ENCODE measurements around the gene SPOCK1.

The SPOCK1 gene

DNA sequence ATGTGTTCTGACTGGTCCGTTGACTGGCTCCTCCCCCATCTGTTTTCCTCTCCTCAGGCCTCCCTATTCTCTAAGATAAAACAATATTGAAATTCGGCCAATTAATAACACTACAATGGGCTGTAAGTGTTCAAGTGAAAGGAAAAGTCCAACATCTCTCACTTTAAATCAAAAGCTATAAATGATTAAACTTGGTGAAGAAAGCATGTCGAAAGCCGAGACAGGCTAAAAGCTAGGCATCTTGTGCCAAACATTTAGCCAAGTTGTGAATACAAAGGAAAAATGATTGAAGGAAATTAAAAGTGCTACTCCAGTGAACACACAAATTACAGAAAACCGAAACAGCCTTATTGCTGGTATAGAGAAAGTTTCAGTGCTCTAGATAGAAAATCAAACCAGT, 310.6 kb downstream of the SPOCK1 start:
- peak; percentile 12 for FAIRE-seq

DNA sequence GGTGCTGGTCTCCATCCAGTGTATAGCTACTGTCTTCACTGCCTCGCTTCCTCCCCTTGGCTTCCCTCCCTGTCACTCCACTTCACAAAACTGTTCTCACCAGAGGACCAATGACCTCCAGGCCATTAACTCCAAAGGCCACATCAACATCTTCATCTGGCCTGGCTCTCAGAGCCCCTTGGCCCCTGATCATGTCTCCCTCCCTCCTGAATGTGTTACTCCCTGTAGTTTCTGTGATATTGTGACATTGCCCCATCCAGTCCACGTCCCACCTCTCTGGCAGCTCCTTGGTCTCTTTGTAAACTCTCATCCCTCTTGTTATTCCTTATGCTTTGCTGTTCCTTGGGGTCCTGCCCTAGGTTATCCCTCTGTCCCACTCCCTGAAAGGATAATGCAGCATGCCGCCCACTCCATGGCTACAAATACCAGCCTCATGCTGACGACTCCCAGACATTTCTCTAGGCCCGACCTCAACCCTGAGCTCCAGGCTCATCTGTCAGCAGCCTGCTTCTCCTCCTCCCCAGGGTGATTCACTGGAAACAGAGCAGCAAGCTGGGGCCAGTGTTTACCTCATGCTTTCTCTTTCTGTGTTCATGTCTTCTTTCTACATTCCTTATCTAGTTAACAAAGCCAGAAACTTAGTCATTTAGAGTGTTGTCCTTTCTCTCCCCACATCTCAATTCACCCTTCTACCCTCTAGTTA, 312.2 kb downstream of the SPOCK1 start:
- FAIRE-seq, result no peak

DNA sequence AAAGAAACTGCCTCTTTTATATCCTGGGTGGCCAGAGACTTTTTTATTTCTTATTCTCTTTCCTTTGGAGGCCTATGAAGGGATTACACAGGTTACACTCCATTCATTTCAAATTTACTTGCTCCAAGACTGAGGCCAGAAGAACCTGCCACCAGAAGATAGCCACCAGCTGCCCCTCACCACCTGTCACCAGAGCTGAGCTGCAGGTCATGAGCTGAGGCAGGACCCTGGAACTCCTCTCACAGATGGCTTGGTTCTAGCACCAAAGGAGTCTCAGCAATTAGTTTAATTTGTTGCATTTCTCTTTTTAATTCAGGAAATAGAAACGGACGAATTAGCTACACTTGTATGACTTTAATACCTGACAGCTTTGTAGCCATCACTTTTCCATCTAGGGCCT, 313.9 kb downstream of the SPOCK1 start:
- FAIRE-seq, result no peak

DNA sequence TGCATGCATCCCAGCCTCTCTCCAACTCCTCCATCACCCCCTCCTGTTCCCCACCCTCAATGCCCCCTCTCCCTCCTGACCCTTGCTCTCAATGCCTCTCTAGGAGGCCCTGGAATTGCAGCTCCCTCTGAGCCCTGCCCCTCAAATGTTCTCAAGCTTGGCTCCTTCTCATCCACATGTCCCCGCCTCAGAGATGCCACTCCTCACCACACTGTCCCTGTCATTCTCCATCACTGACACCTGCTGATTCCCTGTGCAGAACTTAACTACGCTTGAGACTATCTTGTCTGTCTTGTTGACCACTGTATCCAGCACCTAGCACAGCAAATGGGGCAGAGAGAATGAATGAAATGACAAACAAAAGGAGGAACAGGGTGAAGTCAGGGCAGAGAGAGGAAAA, 314.4 kb downstream of the SPOCK1 start:
- no peak for FAIRE-seq

GRCh38 chr5:137182576-137182975, 316.6 kb downstream of the SPOCK1 start:
- FAIRE-seq, result no peak

DNA sequence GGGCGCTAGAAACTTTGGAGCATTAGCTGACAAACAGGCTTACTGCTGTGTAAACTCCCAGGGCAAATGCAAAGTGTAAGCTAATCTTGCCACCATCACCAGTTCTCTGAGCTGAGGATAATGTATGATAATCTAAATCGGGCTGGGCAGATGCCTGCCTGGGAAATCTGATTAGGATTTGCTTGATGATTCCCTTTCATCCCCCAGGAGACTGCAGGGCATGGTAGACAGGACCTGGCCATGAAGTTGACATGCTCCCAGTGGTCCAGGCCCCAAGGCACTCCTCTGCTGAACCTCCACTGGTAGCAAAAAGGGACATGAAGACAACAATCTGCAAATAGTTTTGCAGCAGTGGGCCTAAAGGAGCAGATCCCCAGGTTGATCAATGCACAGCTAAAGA, 317.5 kb downstream of the SPOCK1 start:
- no peak for FAIRE-seq

GRCh38 chr5:137179203-137179602, 319.9 kb downstream of the SPOCK1 start:
- no peak for FAIRE-seq

DNA sequence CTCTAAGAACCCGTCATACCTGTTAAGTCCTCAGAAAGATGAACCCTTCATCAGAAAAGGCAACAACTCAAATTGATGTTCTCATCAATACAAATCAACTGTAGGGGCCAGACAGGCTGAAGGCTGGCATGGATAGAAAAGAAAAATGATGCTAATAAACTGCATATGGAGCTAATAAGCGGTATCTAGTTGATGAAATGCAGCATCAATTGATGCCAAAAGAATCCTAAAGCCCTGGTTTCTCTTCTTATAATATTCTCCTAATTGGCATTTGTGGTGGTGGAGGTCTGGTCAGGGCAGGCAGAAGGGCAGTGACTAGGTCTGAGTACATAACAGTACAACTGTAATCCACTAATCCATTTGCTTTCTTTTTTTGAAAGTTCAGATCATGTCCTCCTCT, 322.5 kb downstream of the SPOCK1 start:
- no peak for FAIRE-seq

- no peak for FAIRE-seq
These were observed 323.0 kb downstream of the SPOCK1 start for GRCh38 chr5:137176126-137176525.

DNA sequence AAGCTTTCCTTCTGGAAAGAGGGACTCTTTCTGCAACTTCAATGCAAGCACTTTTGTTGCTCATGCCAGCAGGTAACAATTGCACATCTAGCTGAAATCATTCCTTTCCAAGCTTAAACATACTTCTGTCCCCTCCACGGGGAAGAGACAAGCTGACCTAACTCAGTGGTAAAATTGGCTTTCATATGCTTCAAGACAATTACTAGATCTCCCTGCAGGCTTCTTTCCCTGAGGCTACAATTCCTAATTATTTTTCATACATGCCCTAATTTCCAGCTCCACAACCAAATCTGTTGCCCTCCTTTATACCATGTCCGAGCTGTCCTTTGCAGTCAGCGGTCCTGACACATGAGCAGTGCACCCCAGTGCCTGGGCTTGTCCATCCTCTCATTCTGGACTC, 324.9 kb downstream of the SPOCK1 start:
- no peak for FAIRE-seq

DNA sequence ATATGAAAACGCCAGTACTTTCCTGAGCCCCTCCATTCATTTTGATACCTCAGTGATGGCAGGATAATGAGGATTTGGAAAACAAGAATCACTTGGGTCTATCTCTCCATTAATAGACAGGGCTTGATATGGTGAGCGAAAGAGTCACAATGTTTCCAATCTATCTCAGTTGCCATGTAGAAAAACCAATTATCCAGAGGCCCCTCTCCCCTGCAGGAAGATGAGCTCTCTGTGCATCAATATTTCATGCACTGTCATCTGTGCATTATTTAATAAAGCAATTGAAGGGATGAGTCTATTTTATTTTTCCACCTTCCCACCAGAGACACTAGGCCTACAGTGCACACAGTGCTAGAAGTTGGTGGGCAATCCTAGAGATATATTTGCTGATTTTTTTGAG, 326.9 kb downstream of the SPOCK1 start:
- no peak for FAIRE-seq

GRCh38 chr5:137167187-137167586, 331.9 kb downstream of the SPOCK1 start:
- no peak for FAIRE-seq

- no peak for FAIRE-seq
These were observed 334.2 kb downstream of the SPOCK1 start for GRCh38 chr5:137164961-137165360.

GRCh38 chr5:137164536-137164935, 334.6 kb downstream of the SPOCK1 start:
- no peak for FAIRE-seq

GRCh38 chr5:137158691-137159090, 340.4 kb downstream of the SPOCK1 start:
- FAIRE-seq, result no peak

GRCh38 chr5:137156180-137156579, 342.9 kb downstream of the SPOCK1 start:
- FAIRE-seq, result no peak

DNA sequence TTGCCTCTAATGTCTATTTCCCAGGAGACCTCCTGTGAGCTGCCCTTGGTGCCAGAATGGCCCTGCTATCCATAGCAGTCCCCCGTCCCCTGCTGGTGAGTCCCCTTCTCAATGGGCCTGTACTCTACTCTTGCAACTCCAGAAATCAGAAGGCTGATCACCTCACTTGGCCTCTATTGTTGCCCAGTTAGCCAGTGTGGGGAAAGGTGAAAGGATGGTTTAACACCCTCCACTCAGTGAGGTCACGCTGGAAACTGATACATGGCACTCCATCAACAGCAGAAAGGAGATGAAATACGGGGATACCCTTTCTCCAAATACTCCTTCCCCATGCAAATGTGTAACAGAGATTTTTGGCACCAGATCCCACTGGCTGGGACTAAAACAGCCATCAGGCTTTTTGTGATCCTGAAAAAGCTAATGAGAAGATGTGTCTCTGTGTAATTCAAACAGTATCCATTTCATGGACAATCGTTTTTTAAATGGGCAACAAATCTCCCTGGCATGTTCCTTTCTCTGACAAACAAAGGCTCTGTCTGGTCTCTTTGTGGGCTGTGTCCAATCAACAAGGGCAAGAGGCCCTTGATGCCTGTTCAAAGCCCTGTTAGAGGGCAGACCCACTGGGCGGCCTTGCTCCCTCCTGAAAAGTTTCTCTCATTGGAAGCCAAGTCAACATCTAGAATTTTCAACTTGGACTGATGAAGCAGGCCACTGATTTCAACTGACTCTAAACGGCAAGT, 343.7 kb downstream of the SPOCK1 start:
- no peak for FAIRE-seq

DNA sequence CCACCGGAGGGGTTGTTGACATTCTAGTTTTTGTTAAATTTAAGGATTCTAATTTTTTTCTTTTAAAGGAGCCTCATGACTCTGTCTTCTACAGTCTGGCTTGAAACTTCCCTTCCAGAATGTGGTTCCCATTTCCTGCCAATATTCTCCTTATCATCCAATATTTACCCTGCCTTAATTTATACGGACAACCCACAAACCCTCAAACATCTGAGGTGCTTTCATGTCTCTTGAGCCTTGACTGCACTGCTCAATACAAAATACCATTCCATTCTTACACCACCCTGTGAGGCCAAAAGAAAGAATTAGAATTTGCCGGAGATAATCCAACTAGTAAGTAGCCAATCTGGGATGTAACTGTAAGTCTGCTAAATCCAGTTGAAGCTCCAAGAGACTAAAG, 346.5 kb downstream of the SPOCK1 start:
- no peak for FAIRE-seq

DNA sequence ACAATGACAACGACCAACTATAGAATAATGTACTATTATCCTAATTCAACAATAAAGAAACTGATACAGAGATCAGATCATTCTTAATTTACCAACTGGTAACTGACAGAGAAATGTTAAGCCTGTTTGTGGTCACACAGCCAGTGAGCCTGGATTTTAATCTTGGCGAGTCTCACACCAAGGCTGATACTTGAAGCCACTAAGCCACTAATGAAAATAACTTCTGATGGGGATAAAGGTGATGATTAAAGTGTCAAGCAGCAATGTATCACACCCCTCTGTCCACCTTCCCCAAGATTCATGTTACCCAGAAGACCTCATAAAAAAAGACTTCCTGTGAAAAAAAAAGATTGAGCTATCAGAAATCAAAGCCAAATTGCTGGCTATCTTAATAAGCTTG, 350.5 kb downstream of the SPOCK1 start:
- no peak for FAIRE-seq

GRCh38 chr5:137148159-137148558, 351.0 kb downstream of the SPOCK1 start:
- FAIRE-seq, result no peak

DNA sequence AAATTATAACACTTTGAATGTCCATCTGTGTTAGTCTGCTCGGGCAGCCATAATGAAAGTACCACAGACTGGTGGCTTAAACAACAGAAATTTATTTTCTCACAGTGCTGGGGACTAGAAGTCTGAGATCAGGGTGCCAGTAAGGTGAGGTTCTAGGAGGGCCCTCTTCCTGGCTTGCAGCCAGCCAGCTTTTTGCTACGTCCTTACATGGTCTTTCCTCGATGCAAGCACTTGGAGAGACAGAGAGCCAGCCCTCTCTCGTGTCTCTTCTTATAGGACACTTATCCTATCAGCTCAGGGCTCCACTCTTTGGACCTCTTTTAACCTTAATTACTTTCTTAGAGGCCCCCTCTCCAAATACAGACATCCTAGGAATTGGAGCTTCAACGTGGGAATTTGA, 351.8 kb downstream of the SPOCK1 start:
- no peak for FAIRE-seq

GRCh38 chr5:137146402-137146890, 352.7 kb downstream of the SPOCK1 start:
- no peak for FAIRE-seq

DNA sequence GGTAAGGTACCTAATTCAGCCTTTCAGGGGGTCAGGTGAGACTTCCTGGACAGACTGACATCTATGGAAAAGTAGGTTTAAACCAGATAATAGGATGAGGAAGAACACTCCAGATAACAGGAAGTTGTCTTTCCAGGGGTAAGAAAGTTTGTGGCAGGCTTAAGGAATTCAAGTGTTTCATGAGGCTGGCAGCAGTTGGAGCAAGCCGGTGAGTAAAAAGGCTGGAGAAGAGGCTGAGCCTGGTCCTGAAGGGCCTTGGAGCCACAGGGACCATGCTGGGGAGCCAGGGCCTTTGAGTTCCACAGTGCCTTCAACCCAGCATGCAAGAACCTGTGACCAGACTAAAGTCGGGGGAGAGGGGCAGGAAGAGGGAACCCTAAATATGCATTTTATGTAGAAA, 353.4 kb downstream of the SPOCK1 start:
- no peak for FAIRE-seq

DNA sequence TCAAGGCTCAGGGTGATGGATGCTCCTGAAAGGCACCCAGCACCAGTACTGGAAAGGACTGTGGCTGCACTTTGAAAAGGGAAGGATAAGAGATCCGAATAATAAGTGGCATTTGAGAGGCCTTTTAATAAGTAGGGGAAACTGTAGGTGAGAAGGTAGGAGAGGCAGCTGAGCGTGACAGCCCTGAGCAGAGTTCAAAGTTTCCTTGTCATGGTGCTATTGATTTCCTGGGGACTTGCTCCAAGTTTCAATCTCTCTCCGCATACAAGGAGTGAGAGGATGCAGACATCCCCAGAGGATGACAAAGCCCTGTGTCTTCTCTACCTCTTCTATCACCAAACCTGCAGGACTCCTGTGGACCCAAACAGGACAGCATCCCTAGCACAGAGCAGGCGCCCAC, 354.5 kb downstream of the SPOCK1 start:
- no peak for FAIRE-seq
